Uterus (tissue), 2 donors: ENCODE data around the gene PRRC2A.

Source experiments
- POLR2A ChIP-seq, 2 donors: fragments of 450-650 bp; IDR thresholded peaks; one replicate each; pipeline ENCODE4 v1.6.1; 2016; ENCODE audit warnings: antibody characterized with exemption in 2 of 2, mild to moderate bottlenecking in 1 of 2, moderate library complexity in 1 of 2
- TF ChIP-seq, protein P1 (sequence below), 4 experiments: fragments of 200-600 bp in 2 of 4; fragments of 450-650 bp in 2 of 4; sonication (generic) in 2 of 4; IDR thresholded peaks; one replicate each; pipeline ENCODE4 v1.5.1; 2016 to 2019; ENCODE audit warnings: antibody characterized with exemption in 4 of 4, mild to moderate bottlenecking in 2 of 4, moderate library complexity in 1 of 4

DNA sequence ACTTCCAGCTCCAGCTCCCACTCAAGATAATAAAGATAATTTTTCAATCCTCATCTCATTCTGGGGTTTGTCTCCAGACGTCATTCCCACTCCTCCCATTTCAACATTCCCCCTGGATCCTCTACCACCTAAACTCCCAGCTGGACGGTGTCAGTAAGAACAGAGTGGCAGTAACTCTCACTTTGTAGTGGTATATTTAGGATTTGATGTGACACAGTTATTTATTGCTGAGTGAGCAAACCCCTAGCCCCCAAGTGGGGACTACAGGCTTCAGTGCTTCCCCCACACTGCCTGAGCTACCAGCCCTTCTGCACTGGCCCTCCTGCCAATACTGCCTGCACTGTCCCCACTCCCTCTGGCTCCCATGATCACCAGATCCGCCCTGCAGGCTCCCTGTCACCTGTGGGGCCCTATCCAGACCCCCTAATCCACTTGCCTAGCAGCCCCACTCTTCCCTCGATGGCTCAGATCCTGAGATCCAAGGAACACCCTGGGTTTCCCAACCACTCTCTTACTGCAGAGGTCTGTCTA lies 37.7 kb downstream of the PRRC2A start:
- TF ChIP-seq, protein P1, sequence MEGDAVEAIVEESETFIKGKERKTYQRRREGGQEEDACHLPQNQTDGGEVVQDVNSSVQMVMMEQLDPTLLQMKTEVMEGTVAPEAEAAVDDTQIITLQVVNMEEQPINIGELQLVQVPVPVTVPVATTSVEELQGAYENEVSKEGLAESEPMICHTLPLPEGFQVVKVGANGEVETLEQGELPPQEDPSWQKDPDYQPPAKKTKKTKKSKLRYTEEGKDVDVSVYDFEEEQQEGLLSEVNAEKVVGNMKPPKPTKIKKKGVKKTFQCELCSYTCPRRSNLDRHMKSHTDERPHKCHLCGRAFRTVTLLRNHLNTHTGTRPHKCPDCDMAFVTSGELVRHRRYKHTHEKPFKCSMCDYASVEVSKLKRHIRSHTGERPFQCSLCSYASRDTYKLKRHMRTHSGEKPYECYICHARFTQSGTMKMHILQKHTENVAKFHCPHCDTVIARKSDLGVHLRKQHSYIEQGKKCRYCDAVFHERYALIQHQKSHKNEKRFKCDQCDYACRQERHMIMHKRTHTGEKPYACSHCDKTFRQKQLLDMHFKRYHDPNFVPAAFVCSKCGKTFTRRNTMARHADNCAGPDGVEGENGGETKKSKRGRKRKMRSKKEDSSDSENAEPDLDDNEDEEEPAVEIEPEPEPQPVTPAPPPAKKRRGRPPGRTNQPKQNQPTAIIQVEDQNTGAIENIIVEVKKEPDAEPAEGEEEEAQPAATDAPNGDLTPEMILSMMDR (IDR thresholded peaks at IDR 0.05): no peak
- TF ChIP-seq POLR2A (IDR thresholded peaks at IDR 0.05): no peak
